IPS-15b (cell line): Measurements from ENCODE around the gene PPIE.
"Not testable (repeated sequence)": the region's sequence is repeated elsewhere in the genome, so short reads cannot be mapped to it uniquely, and the experiment has no call there.

Experiments
- H3K27me3 ChIP-seq: one replicate; pipeline ENCODE4 v1.6.1; 2013; ENCODE audit warnings: low read length; ENCODE audit not compliant: control insufficient read depth, insufficient read depth
- H3K36me3 ChIP-seq: one replicate; pipeline ENCODE4 v1.6.1; 2013; ENCODE audit warnings: low read length; ENCODE audit not compliant: control insufficient read depth, insufficient read depth
- H3K4me1 ChIP-seq: one replicate; pipeline ENCODE4 v1.6.1; 2013; ENCODE audit warnings: mild to moderate bottlenecking, low read length; ENCODE audit not compliant: control insufficient read depth, insufficient read depth
- H3K4me3 ChIP-seq: one replicate; pipeline ENCODE4 v1.5.1; 2013; ENCODE audit warnings: low read depth, low read length
- H3K9ac ChIP-seq: one replicate; pipeline ENCODE4 v1.6.1; 2013; ENCODE audit warnings: low read depth, mild to moderate bottlenecking, low read length
- H3K9me3 ChIP-seq: one replicate; pipeline ENCODE4 v1.6.1; 2013; ENCODE audit warnings: mild to moderate bottlenecking, low read length; ENCODE audit not compliant: control insufficient read depth, insufficient read depth

PPIE gene

DNA sequence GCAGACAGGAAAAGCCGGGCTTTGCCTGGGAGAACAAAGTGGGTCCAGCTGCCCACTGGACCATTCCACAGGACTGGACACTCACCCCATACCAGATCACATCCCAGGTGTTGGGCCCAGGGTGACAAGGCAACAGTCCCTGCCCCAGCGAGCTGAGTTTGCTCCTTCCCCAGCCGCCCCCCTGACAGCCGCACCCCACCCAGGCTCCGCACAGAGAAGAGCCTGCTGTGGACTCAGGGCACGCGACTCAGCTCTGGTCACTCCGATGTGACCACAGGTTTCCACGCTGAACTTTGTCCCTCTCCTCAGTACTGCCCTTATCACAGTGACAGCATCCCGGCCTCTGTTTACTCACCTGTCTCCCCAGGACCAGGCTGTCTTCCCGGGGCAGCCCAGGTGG, 48.8 kb downstream of the PPIE start:
- Histone ChIP-seq H3K9ac (no peak overlapping the region), H3K36me3 (no peaks in the 10 kb centered on the region), H3K4me3 (peak overlapping the region; percentile 8), H3K9me3 (no peaks in the 10 kb centered on the region), H3K27me3 (peaks cover 62% of the 10 kb centered on the region), H3K4me1 (no peaks in the 10 kb centered on the region)

DNA sequence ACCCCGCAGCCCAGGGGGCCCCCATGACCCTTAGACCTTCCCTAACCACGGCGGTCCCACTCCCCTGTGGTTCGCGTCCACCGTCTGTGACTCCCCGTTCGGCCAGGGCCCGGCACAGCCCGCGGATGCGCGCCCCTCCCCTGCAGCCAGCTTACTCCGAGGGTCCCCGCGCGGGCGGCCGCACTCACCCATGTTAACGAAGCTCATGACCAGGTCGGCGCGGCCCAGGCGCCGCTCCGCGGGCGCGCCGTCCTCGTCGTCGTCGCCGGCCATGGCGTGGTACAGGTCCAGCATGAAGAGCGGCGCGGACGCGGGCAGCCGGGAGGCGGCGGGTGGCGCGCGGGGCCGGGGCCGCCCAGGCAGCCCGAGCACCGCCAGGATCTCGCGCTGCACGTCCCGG, 49.3 kb downstream of the PPIE start:
- not testable (repeated sequence) for H3K9me3 ChIP-seq, H3K4me3 ChIP-seq, H3K9ac ChIP-seq, H3K36me3 ChIP-seq, H3K4me1 ChIP-seq
- peaks cover 66% of the 10 kb centered on the region for H3K27me3 ChIP-seq

DNA sequence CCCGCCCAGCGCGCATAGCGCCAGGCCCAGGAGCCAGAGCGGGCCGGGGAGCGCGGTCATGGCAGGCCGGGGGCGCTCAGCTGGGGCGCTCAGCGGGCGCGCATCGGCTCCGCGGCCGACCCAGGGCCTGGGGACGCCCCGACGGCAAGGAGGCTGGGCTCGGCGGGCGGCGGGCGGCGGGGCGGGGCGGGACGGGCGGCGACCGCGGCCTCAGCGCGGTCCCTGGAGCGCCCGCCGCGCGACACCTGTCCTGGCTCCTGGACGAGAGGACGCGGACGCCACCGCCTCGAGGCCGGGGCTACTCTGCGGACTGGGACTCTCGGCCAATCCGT, 49.7 kb downstream of the PPIE start:
- Histone ChIP-seq H3K4me1 (no peaks in the 10 kb centered on the region), H3K9me3 (no peaks in the 10 kb centered on the region), H3K4me3 (peak overlapping the region; percentile 46), H3K27me3 (peaks cover 64% of the 10 kb centered on the region), H3K9ac (no peak overlapping the region), H3K36me3 (no peaks in the 10 kb centered on the region)

DNA sequence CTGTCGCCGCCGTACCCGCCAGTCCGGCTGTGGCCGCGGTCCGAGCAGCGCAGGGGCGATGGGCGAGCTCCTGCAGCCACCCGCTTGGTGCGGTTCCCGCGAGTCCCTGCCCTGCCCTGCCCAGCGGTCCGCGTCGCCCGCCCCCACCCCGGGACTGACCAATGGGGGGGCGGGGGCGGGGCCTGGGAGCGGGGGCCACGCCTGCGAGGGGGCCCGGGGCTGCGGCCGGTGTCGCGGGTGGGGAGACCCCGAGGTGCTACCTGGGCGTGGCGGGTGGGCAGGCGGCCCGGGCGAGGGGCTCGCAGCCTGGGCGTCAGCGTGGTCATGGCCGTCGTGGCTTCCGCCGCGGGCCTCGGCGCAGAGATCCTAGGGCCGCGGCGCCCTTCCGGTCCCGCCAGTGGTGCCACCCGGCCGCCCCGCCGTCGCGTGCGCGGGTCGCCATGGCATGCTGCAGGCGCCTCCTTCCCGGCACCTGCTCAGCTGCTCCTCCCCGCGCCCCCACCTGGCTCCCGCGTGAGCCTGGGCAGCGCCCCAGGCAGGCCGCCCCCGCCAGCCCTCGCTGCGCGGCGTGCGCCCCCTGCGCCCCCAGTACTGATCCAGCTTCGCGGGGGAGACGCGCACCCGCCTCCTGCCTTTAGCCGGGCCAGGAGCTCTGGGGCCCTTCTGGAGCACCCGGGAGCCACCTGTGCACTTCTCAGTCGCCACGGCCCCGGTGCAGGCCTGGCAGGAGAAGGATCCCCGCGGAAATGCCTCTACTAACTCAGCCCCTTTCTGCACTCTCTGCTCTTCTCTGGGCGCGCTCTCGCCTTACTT, 50.3 kb downstream of the PPIE start, which contains the start of gene BMP8B:
BMP8B (minus strand) TSS at position 108 of the 813 bp plus-strand sequence. CDS start 380 bp downstream, outside the sequence.
- H3K4me3 ChIP-seq: peak within 1 kb of the TSS; percentile 50
- peaks cover 62% of the 10 kb centered on the region for H3K27me3 ChIP-seq
- H3K9ac ChIP-seq: no peak within 1 kb of the TSS
- H3K9me3 ChIP-seq: no peaks in the 10 kb centered on the region
- no peaks in the 10 kb centered on the region for H3K4me1 ChIP-seq
- no peaks in the 10 kb centered on the region for H3K36me3 ChIP-seq

DNA sequence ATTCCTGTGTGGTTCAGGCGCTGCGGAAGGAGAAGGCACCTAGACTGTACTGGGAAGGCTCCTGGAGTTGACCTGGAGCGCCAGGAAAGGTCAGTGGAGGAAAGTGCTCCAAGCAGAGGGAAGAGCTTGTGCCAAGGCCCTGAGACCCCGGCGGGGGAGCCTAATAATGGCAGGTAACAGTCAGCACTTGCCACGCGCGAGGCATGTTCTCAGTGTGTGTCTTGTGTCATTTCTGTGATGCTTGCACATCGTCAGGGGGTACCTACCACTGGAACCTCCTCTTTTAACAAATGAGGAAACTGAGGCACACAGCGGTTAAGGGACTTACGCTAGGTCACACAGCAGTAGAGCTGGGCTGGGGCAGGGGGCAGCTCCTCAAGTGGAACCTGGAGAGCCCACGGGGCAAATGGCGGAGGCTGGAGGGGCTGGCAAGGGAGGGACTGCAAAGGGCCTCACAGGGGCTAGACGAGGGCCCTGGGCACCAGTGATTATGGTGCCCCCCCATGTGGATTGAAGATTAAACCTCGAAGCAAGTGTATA, 51.0 kb downstream of the PPIE start:
- H3K9ac ChIP-seq: no peak overlapping the region
- no peaks in the 10 kb centered on the region for H3K36me3 ChIP-seq
- no peaks in the 10 kb centered on the region for H3K4me1 ChIP-seq
- H3K9me3 ChIP-seq: no peaks in the 10 kb centered on the region
- H3K4me3 ChIP-seq: peak overlapping the region; percentile 50
- H3K27me3 ChIP-seq: peaks cover 65% of the 10 kb centered on the region

DNA sequence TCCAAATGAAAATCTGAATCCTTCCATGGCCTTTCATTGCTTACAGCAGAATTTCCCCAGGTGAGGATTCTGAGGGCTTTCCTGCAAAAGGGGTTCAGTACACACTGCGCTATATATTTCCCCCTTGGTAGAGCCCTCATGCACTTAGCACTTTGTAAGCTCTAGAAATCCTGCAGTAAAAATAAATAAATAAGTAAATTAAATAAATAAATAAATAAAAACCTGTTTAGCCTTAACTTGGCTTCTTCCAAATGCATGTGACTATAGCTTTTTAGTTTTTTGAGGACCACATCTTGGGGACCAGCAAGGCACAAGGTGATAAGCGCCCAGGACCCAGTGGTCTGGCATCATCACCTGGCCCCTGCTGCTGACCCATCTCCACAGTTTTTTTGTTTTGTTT, 53.2 kb downstream of the PPIE start:
- Histone ChIP-seq H3K9me3 (no peaks in the 10 kb centered on the region), H3K9ac (no peak overlapping the region), H3K36me3 (no peaks in the 10 kb centered on the region), H3K4me3 (no peak overlapping the region), H3K27me3 (peaks cover 57% of the 10 kb centered on the region), H3K4me1 (no peaks in the 10 kb centered on the region)

DNA sequence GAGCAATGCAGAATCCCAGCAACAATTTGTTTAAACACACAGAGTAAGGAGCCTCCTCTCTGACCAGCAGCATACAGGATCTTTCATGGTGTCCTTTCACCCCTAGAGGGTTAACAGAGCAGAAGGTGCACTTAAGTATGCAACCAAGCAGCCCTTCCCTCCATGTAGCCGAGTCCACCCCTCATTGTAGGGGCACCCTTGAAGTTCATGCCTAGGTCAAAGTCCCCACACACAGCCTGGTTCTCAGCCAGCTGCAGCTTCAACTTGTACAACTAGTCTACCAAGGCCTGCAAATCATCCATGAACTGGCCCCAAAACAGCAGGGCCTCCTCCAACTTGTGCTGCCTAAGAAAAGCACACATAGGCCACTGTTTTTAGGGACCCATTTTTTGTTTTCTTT, 57.0 kb downstream of the PPIE start:
- no peaks in the 10 kb centered on the region for H3K4me1 ChIP-seq
- no peaks in the 10 kb centered on the region for H3K36me3 ChIP-seq
- H3K9me3 ChIP-seq: no peaks in the 10 kb centered on the region
- no peak overlapping the region for H3K9ac ChIP-seq
- no peak overlapping the region for H3K4me3 ChIP-seq
- H3K27me3 ChIP-seq: peaks cover 38% of the 10 kb centered on the region

DNA sequence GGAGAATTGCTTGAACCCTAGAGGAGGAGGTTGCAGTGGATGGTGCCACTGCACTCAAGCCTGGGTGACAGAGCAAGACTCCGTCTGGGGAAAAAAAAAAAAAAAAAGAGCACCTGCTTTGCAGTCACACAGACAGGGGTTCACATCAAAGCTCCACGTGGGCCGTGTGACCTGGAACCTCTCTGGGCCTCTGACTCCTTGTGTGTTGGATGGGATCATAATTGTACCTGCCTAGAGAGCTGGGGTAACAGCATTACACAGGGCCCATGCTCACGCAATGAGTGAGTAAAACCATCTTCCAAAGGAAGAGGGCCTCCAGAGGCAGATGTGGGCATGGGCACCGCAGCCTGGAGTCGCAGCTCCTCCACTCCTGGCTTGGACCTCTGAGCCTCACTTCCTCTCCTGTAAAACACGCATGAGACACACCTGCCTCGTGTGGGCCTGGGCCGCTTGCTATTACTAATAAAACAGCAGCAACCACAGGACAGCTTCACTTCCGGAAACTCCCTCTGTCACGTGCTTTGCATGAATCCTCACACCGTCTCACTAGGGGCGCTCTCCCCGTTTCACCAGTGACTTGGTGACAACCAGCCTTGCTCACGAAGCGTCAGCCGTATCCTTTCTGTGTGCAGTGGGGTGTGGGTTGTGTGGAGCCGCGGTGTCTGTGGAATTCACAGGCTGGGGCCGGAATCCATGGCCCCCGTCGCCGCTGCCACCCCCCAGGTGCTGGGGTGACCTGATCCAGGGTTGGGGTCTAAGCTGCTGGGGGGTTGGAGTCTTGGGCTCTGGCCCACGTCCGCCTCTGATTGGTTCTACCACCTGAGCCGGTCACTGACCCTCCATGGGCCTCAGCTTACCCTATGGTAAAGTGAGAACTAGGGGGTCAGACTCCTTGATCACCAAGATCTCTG, 60.4 kb downstream of the PPIE start:
- H3K4me3 ChIP-seq: peak overlapping the region; percentile 6
- not testable (repeated sequence) for H3K4me1 ChIP-seq, H3K36me3 ChIP-seq, H3K9me3 ChIP-seq, H3K9ac ChIP-seq
- peaks cover 14% of the 10 kb centered on the region for H3K27me3 ChIP-seq

DNA sequence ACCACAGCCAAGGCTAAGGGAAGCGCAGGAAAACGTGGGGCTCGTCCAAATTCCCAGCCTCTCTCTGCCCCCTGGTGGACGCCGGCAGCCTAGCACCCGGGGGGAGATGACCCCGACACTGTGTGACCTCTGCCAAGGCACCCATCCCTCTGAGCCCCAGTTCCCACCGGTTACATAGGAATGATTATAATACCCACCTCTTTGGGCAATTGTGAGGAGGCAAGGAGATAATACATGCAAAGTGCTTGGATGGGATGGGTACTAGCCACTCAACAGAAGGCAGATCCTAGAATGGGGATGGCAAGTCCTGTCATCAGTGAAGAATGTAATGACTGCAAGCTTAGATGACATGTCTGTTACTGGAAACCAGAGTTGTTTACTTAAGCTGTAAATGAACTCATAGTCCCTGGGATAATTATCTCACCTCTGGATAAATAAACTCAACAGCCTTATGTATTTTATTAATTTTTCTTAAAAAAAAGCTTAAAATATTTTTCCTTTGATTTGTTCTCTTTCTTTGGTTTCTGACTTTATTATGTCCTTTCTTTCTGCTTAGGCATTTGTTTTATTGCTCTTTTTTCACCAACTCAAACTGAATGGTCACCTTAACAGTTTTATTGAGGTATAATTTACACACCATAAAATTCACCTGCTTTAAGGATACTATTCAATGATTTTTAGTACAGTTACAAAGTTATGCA, 61.2 kb downstream of the PPIE start:
- Histone ChIP-seq H3K9me3 (no peaks in the 10 kb centered on the region), H3K4me3 (no peak overlapping the region), H3K36me3 (no peaks in the 10 kb centered on the region), H3K9ac (no peak overlapping the region), H3K4me1 (peaks cover 4% of the 10 kb centered on the region), H3K27me3 (peaks cover 9% of the 10 kb centered on the region)

DNA sequence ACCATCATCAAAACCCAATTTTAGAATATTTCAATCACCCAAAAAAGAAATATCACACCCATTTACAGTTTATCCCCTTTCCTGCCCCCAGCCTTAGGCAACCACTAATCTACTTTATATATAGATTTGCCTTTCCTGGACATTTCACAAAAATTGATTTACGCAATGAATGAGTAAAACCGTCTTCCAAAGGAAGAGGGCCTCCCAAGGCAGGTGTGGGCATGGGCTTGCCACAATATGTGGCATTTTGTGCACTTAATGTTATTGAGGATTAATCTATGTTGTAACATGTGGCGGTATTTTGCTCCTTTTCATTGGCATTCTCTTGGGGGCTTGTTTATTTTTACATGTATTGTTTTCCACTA, 61.8 kb downstream of the PPIE start:
- Histone ChIP-seq H3K27me3 (peaks cover 9% of the 10 kb centered on the region), H3K4me3 (no peak overlapping the region), H3K9me3 (no peaks in the 10 kb centered on the region), H3K4me1 (peaks cover 4% of the 10 kb centered on the region), H3K9ac (no peak overlapping the region), H3K36me3 (no peaks in the 10 kb centered on the region)

DNA sequence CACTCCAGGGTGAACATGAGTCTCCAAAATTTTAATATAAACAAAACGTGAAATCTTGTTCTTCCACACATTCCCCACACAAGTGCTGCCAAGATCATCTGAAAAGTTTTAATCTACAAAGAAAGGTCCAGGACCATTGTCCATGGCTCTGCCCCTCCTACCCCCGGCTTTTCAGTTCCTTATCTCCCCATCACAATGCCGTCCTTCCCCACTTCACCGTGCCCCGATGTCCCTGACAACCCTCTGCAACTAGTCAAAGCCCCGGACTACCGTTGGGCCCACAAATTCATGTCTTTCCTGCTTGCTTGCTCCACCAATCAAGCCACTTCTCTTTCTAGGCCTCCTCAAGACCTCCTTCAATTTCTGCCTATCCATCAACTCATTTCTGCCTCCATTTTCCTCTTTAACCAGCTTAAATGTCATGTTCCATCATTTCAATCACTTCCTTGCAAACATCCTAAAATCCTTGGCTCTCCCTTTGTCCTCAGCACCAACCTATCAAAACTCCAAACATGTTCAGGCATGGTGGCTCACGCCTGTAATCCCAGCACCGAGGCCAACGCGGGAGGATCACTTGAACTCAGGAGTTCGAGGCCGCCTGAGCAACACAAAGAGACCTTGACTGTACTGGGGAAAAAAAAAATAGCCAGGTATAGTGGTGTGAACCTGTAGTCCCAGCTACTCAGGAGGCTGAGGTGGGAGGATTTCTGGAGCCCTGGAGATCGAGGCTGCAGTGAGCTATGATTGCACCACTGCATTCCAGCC, 64.0 kb downstream of the PPIE start:
- peaks cover 4% of the 10 kb centered on the region for H3K4me1 ChIP-seq
- no peak overlapping the region for H3K4me3 ChIP-seq
- H3K27me3 ChIP-seq: peaks cover 7% of the 10 kb centered on the region
- H3K9ac ChIP-seq: no peak overlapping the region
- no peaks in the 10 kb centered on the region for H3K9me3 ChIP-seq
- H3K36me3 ChIP-seq: no peaks in the 10 kb centered on the region
